ENCODE results near the gene PICK1. TPM values are rescaled to one million over a fixed set of nuclear protein-coding genes. Genes with fewer than 3 reads are reported as not detected.

Gene PICK1
- total RNA-seq, 1 donor = 14.2 TPM

DNA sequence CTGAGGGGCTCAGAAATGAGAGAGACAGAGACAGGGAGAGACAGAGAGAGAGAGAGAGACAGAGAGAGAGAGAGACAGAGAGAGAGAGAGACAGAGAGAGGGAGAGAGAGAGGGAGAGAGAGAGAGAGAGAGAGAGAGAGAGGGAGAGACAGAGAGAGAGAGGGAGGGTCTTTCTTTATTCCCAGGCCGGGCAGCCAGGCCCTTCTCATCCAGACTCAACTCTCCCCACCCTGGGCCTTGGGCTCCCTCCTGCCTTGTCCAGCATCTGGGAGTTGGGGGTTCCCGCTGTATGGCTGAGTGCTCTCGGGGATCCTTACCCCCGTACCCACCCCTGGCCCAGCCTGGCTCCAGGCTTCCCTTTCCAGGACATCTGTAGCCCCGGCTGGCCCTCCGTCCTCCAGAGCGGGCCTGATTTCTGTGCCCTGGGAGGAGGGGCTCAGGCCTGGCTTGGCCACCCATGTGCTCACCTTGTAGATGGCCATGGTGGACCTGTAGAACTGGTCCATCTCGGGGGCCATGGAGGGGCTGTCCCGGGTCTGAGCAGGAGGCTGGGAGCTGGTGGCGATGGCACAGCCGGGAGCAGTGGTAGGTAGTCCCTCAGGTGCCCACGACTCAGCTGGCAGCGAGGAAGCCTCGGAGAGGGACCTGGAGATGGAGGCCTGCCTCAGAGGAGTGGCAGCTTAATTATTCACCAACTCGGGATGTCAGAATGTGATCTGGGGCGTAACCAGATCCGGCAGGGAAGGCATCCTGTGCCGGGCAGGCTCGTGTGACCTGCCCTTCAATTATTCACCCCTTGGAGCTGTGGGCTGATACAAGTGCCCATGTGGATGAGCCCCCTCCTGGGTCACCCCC is 53.0 kb downstream of the PICK1 start, which contains the start of gene BAIAP2L2:
Gene BAIAP2L2 (minus strand): TSS at position 677 of the 855 bp plus-strand sequence. CDS start 159 bp downstream, at position 518.
- no peak within 1 kb of the TSS for H3K4me3 ChIP-seq (ENCODE audit: low read depth, low read length)
- no peak for DNase-seq (ENCODE audit: low read depth)
- no peak for TF ChIP-seq CTCF (IDR thresholded peaks at IDR 0.05; ENCODE audit: insufficient read depth, low read depth, low read length)

GRCh38 chr22:38110863-38111852 is 54.0 kb downstream of the PICK1 start:
- no peak for DNase-seq (ENCODE audit: low read depth)
- TF ChIP-seq CTCF (IDR thresholded peaks at IDR 0.05; ENCODE audit: insufficient read depth, low read depth, low read length) = no peak
- H3K4me3 ChIP-seq (ENCODE audit: low read depth, low read length) = no peak overlapping the region

- DNase-seq (ENCODE audit: low read depth) = no peak
- H3K4me3 ChIP-seq (ENCODE audit: low read depth, low read length) = no peak overlapping the region
- no peak for TF ChIP-seq CTCF (IDR thresholded peaks at IDR 0.05; ENCODE audit: insufficient read depth, low read depth, low read length)
Measured at GRCh38 chr22:38111925-38112355, 54.7 kb downstream of the PICK1 start.

DNA sequence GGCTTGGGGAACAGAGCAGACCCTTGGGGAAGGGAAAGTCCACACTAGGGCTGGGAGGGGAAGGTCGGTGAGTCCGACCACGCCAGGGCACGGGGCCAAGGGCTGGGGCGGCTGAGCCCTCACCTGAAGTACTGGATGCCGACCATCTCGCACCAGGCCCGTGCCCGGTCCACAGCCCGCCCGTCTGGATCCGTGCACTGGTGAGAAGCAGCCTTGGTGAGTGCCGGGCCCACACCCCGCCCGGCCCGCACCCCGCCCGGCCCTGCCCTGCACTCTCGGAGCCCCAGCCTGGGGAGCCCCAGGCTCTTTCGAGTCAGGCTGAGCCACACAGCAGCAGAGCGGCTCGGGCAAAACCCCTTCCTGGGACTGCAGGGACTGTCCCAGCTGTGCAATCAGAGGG is 55.2 kb downstream of the PICK1 start:
- no peak for DNase-seq (ENCODE audit: low read depth)
- no peak overlapping the region for H3K4me3 ChIP-seq (ENCODE audit: low read depth, low read length)
- TF ChIP-seq CTCF (IDR thresholded peaks at IDR 0.05; ENCODE audit: insufficient read depth, low read depth, low read length) = no peak

DNA sequence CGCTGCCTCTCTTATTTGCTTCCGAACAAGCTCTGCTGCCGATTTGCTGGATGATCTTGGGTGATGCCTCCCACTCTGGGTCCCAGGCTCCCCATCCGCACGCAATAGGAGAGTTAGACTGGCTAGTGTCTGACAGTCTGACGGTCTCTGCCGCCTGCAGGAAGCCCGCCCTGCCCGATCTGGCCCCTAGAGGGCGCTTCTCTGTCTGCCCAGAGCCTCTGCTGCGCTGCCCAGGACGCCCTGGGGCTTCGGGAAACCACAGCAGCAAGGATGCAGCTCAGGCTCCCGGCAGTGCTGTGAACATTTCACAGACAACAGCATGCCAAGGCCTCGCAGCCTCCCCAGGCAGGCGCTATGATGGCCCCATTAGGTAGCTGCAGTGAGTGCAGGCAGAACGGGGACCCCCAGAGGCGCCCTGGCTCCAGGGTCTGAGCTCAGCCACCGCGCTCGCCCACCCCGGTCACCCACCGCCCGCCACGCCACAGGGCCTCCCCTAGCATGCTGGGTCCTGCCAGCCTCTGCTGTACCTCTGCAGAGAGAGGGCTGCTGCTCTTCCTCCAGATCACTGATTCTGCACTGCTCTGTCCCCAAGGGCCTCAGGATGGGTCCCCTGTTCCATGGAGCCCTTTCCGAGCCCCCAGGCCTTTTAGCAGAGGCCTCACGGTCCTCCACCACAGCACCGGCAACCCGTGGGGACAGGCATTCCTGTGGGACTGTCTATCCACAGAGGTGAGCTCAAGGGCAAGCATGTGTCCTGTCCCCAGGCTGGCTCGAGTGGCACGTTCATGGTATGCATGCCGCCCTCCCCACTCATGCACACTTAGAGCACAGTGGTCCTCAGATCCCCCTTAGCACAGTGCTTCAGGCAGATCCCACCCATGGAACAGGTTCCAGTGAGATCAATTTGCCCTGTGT is 57.5 kb downstream of the PICK1 start:
- DNase-seq (ENCODE audit: low read depth) = peak; percentile 83
- H3K4me3 ChIP-seq (ENCODE audit: low read depth, low read length) = no peak overlapping the region
- TF ChIP-seq CTCF (IDR thresholded peaks at IDR 0.05; ENCODE audit: insufficient read depth, low read depth, low read length) = peak; percentile 92

Data from fibroblast of villous mesenchyme (primary cell).